Measurements from ENCODE around the gene ADAM10.

ADAM10 gene

GRCh38 chr15:58571491-58571890, 178.0 kb downstream of the ADAM10 start:
- no peak for DNase-seq

- DNase-seq = no peak
Measured at GRCh38 chr15:58569455-58569854, 180.1 kb downstream of the ADAM10 start.

- DNase-seq = no peak
Measured at GRCh38 chr15:58568157-58568571, 181.3 kb downstream of the ADAM10 start.

GRCh38 chr15:58566029-58566428, 183.5 kb downstream of the ADAM10 start:
- no peak for DNase-seq

- no peak for DNase-seq
Measured at GRCh38 chr15:58565619-58566018, 183.9 kb downstream of the ADAM10 start.

- no peak for DNase-seq
Measured at GRCh38 chr15:58564981-58565380, 184.5 kb downstream of the ADAM10 start.

GRCh38 chr15:58562135-58562534, 187.4 kb downstream of the ADAM10 start:
- peak; percentile 46 for DNase-seq

GRCh38 chr15:58561321-58561720, 188.2 kb downstream of the ADAM10 start:
- no peak for DNase-seq

GRCh38 chr15:58559904-58560588, 189.5 kb downstream of the ADAM10 start:
- no peak for DNase-seq

GRCh38 chr15:58558777-58559176, 190.7 kb downstream of the ADAM10 start:
- no peak for DNase-seq

GRCh38 chr15:58556541-58556940, 193.0 kb downstream of the ADAM10 start:
- no peak for DNase-seq

GRCh38 chr15:58556028-58556361, 193.5 kb downstream of the ADAM10 start:
- no peak for DNase-seq

- no peak for DNase-seq
Measured at GRCh38 chr15:58555162-58556027, 194.1 kb downstream of the ADAM10 start.

GRCh38 chr15:58554758-58555157, 194.7 kb downstream of the ADAM10 start:
- no peak for DNase-seq

- DNase-seq = no peak
Measured at GRCh38 chr15:58553365-58553918, 196.1 kb downstream of the ADAM10 start.

- DNase-seq = no peak
Measured at GRCh38 chr15:58552505-58553364, 196.8 kb downstream of the ADAM10 start.

GRCh38 chr15:58551764-58552504, 197.6 kb downstream of the ADAM10 start:
- no peak for DNase-seq

- no peak for DNase-seq
Measured at GRCh38 chr15:58551084-58551763, 198.3 kb downstream of the ADAM10 start.

GRCh38 chr15:58549785-58550074, 199.8 kb downstream of the ADAM10 start:
- DNase-seq = no peak

GRCh38 chr15:58549013-58549784, 200.3 kb downstream of the ADAM10 start:
- no peak for DNase-seq

Measured in NCI-H1436 treated with DMSO at 0.1 percent for 48 hours (cell line).